Measurements from ENCODE around the gene ARHGEF4.

DNA sequence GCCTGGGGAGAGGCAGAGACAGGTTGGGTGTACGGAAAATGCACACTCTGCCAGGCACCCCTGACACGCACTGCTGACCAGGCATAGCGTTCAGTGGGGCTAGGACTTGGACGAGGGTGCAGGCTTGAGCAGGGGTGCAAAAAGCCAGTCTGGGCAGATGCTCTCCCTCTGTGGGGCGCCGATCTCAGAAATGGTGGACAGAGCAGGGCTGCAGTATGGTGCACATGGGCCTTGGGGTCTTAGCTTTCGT, 1.0 kb upstream of the ARHGEF4 start:
- TF ChIP-seq, protein P1, sequence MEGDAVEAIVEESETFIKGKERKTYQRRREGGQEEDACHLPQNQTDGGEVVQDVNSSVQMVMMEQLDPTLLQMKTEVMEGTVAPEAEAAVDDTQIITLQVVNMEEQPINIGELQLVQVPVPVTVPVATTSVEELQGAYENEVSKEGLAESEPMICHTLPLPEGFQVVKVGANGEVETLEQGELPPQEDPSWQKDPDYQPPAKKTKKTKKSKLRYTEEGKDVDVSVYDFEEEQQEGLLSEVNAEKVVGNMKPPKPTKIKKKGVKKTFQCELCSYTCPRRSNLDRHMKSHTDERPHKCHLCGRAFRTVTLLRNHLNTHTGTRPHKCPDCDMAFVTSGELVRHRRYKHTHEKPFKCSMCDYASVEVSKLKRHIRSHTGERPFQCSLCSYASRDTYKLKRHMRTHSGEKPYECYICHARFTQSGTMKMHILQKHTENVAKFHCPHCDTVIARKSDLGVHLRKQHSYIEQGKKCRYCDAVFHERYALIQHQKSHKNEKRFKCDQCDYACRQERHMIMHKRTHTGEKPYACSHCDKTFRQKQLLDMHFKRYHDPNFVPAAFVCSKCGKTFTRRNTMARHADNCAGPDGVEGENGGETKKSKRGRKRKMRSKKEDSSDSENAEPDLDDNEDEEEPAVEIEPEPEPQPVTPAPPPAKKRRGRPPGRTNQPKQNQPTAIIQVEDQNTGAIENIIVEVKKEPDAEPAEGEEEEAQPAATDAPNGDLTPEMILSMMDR (IDR thresholded peaks at IDR 0.05): no peak
- TF ChIP-seq POLR2A (IDR thresholded peaks at IDR 0.05): no peak

All from heart left ventricle (tissue), 13 donors.